ENCODE measurements around the gene CACNA1G.

GRCh38 chr17:50511058-50511457, 49.5 kb upstream of the CACNA1G start:
- TF ChIP-seq, protein P1, sequence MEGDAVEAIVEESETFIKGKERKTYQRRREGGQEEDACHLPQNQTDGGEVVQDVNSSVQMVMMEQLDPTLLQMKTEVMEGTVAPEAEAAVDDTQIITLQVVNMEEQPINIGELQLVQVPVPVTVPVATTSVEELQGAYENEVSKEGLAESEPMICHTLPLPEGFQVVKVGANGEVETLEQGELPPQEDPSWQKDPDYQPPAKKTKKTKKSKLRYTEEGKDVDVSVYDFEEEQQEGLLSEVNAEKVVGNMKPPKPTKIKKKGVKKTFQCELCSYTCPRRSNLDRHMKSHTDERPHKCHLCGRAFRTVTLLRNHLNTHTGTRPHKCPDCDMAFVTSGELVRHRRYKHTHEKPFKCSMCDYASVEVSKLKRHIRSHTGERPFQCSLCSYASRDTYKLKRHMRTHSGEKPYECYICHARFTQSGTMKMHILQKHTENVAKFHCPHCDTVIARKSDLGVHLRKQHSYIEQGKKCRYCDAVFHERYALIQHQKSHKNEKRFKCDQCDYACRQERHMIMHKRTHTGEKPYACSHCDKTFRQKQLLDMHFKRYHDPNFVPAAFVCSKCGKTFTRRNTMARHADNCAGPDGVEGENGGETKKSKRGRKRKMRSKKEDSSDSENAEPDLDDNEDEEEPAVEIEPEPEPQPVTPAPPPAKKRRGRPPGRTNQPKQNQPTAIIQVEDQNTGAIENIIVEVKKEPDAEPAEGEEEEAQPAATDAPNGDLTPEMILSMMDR (IDR thresholded peaks at IDR 0.05) = no peak
- TF ChIP-seq POLR2A (IDR thresholded peaks at IDR 0.05) = no peak

Measured in esophagus squamous epithelium (tissue), 4 donors.